Activated CD4-positive, alpha-beta T cell treated with anti-CD3 and anti-CD28 coated beads, Interleukin-2, amount 50 U/mL, for 24 hours (primary cell): ENCODE data around the gene PPP4R2.
A peak's percentile ranks its signal among the peaks of the same experiment; 100 is the strongest.

Source experiments
- DNase-seq, 2 donors: peaks; one replicate each; pipeline ENCODE4 v3.0.0-alpha.2; 2020; ENCODE audit warnings: low read depth in 1 of 2, low spot score in 1 of 2

Gene PPP4R2

DNA sequence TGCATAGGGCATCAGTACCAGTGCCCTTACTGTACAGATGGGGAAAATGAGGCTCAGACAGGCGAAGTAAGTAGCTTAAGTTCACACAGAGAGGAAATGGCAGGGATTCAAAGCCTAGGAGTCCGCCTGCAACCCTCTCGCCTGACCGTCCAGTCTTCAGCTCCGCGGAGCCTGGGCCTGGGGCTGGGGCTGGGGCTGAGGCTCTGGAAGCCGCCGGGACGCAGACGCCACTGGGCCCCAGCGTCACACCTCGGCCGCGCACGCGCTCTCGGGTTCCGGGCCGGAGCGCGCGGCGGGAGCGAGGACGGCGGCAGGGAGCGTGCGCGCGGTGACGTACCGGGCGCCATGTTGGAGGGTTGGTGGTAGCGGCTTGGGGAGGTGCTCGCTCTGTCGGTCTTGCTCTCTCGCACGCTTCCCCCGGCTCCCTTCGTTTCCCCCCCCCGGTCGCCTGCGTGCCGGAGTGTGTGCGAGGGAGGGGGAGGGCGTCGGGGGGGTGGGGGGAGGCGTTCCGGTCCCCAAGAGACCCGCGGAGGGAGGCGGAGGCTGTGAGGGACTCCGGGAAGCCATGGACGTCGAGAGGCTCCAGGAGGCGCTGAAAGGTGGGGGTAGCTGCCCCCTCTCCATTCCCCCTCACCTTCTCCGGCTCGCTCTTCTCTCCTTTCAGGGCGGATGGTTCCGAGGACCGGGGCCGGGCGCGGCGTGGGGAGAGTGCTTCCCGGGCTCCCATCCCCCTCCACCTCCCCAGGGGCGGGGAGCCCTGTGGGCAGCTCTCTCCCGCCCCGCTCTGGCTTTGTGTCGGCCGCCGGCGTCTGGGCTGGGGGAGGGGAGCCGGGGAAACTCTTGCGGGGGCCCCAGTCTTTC, at the start of gene PPP4R2:
Gene PPP4R2 (plus strand): TSS at position 339 of the 861 bp plus-strand sequence. CDS start 227 bp downstream, at position 566.
- peak; percentile 83 for DNase-seq

DNA sequence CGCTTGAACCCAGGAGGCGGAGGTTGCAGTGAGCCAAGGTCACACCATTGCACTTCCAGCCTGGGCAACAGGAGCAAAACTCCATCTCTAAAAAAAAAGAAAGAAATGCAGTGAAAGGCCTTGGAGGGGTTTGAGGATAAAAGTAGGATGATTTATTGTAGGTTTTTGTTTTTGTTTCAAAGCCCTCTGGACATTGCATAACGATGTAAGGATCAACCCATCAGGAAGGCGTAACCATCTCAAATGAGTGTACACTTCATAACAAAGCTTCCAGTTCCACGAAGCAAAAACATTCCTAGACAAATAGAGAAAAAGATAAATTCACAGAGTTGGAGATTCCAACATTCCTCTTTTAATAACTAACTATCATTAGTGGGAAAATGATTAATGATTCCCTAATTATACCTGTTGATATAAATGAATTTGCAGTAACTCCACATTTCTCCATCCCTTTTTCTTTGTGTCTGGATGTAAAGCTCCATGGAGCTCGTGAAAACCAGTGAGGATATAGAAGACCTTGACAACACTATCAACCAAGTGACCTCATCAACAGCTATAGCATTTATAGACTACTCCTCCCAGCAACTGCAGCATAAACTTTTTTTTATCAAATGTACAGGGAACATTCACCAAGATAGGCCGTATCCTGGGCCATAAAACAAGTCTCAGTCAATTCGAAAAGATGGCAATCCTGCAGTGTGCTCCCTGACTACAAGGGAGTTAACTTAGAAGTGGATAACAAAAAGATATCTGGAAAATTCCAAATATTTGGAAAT, 48.7 kb upstream of the PPP4R2 start:
- no peak for DNase-seq

DNA sequence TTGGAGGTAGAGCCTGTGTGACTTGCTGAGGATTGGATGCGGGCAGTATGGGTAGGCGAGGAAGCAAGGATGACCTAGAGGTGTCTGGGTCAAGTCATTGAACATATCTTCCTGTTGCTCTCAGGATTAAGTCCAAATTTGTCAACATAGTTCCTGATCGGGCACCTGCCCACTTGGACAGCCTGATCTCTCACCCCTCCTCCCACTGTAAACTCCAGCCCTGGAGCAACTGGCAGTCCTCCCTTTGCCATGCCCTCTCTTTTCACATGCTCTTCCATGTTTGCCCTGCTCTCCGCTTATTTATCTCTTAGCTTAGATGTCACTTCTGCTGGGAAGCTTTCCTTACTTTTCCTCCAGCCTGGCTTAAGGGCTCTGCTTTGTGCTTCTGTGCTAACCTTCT, 47.6 kb upstream of the PPP4R2 start:
- DNase-seq, result no peak

GRCh38 chr3:72950372-72950771, 46.2 kb upstream of the PPP4R2 start:
- DNase-seq, result no peak

GRCh38 chr3:72950801-72951200, 45.8 kb upstream of the PPP4R2 start:
- DNase-seq, result no peak

- no peak for DNase-seq
Measured at GRCh38 chr3:72951259-72951722, 45.3 kb upstream of the PPP4R2 start.

DNA sequence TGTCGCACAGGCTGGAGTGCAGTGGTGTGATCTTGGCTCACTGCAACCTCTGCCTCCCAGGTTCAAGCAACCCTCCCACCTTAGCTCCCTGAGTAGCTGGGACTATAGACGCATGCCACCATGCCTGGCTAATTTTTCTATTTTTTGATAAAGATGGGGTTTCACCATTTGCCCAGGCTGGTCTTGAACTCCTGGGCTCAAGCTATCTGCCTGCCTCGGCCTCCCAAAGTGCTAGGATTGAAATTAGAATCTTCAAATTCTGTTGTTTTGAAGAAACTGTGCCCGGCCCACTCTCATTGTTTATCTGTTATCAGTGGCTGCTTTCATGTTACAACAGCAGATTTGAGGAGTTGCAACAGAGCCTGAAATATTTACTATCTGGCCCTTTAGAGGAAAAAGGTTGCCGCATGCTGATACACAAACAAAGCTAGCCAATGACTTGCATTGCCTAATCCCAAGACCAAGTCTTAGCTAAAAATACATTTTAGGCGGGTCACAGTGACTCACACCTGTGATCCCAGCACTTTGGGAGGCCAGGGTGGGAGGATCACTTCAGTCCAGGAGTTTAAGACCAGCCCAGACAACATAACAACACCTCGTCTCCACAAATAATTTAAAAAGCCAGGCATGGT, 43.2 kb upstream of the PPP4R2 start:
- DNase-seq, result no peak

GRCh38 chr3:72957297-72957696, 39.3 kb upstream of the PPP4R2 start:
- DNase-seq, result no peak

- no peak for DNase-seq
Measured at GRCh38 chr3:72959336-72959735, 37.3 kb upstream of the PPP4R2 start.

DNA sequence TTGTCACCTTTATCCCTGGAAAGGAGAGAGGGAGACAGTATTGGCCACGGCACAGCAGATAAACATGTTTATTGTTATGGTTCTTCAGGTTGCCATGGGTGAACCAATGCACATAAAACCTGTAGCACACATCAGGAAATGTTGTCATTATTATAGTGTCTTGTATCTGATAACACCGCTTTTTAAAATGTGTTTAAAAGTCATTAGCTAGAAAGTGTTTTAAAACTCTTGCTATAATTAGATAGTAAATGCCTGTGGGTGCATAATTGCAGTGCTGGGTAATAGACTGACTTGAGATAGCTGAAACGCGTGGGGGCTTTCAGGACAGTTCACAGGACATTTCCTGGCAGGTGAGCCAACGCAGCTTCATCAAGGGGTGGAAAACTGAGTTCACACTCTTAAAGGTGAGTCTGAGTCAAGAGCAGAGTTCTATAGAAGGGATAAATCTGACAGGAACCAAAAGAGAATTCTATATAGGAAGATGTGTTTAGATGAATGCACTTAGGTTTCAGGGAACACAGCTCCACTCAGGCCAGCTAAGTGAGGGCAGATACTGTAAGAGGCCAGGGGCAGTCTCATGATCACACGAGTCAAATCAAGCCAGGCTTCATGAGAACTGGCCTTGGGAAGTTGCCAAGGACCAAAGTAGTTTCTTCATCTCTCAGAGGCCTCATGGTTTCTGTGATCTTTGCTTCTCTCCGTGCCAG, 35.6 kb upstream of the PPP4R2 start:
- DNase-seq, result no peak

GRCh38 chr3:72961752-72962151, 34.9 kb upstream of the PPP4R2 start:
- no peak for DNase-seq

- DNase-seq, result no peak
Measured at GRCh38 chr3:72962317-72962716, 34.3 kb upstream of the PPP4R2 start.

DNA sequence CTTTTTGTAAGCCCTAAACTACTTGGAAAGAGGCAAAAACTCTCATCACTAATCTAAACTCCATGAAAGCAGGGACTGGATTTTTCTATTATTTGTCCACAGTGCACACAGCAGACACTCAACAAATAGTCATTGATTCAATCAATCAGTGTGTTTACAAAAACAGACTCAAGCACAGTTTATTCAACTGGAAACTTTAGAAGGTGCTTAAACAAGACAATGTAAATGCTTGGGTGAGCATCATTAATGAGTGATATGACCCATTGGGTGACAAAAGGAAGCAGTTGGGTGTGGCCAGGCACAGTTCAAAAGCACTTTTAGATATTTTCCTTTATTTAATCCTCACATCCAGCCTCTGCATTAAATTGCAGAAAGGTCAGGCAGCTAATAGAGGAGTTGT, 32.0 kb upstream of the PPP4R2 start:
- no peak for DNase-seq

- DNase-seq, result no peak
Measured at GRCh38 chr3:72968266-72968664, 28.3 kb upstream of the PPP4R2 start.

DNA sequence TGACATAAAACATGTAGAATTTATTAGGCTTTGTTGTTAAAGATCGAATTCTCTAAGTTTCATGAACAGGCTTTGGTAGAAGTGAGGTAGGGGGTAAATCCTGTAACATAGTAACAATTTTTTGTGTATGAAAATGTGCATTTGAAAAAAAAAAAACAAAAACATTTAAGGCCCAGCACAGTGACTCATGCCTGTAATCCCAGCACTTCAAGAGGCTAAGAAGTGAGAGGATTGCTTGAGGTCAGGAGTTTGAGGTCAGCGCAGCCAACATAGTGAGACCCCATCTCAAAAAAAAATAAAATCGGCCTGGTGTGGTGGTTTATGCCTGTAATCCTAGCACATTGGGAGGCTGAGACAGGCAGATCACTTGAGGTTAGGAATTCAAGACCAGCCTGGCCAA, 26.8 kb upstream of the PPP4R2 start:
- DNase-seq, result no peak

DNA sequence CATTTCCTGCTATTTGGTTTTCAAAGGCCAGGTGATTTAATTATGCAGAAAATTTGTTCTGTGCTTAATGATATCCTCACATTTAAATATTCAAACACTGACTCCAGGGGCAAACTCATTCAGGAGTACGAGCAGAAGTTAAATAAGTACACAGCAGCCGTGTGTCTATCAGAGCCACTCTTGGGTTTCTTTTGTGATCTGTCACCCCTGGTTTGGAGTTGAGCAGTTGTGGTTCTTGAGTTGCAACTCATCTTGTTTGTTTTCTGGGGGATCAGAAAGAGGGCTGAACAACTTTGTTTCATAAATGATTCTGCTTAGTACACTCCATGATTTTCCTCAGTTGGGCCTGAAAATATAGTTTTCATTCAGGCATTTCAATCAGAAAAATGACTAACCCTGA, 25.7 kb upstream of the PPP4R2 start:
- no peak for DNase-seq

DNA sequence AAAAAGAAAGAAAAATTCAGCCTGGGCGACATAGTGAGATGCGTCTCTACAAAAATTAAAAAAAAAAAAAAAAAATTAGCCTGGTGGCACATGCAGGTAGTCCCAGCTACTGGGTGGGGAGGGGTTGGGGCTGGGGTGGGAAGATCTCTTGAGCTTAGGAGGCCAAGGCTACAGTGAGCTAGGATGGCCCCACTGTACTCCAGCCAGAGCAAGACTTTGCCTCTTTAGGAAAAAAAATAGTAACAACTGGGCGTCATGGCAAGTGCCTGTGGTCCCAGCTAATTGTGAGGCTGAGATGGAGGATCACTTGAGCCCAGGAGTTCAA, 23.9 kb upstream of the PPP4R2 start:
- no peak for DNase-seq

DNA sequence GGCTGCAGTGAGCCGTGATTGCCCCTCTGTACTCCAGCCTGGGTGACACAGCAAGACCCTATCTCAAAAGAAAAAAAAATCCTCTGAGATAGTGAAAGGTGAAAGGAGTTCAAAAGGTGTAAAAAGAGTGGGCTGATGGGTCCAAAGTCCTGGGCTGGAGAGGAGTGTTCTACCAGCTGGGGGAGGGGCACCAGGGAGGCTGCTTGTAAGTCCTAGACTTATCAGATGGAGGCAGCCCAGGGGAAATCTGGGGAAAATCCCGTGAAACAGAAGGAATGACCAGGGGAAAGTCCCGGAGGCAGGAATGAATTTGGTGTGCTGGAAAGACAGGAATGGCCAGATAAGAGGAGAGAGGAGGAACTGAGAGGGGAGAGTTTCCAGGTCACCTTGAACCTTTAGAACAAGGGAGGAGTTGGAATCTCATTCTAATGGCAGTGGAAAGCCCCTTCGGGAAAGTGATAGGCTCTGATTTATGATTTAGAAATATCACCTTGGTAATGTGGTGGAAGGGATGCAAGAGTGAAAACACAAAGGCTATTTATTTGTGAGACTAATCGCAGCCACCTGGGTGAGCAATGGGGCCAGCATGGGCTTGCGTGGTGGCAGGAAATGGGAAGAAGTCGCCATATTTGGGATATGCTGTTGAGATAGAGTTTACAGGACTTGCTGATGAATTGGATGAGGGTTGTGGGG, 23.4 kb upstream of the PPP4R2 start:
- no peak for DNase-seq

- DNase-seq, result no peak
Measured at GRCh38 chr3:72973786-72974185, 22.8 kb upstream of the PPP4R2 start.

- DNase-seq, result no peak
Measured at GRCh38 chr3:72974956-72975355, 21.7 kb upstream of the PPP4R2 start.

GRCh38 chr3:72976281-72976741, 20.3 kb upstream of the PPP4R2 start:
- DNase-seq, result no peak
